Measurements from ENCODE around the gene ZNF37A. TPM values are rescaled to one million over a fixed set of nuclear protein-coding genes. Genes with fewer than 3 reads are reported as not detected.

The ZNF37A gene
- total RNA-seq (2013) = 7.2 TPM
- polyA plus RNA-seq = 1 to 10 TPM in 2 of 3 donors, under 1 TPM in 1; 0.25 to 3.4 (median 1.6) TPM
- polyA minus RNA-seq = 2.6 and 4.9 TPM in 2 replicates
- total RNA-seq = 2.5 to 21.9 (median 17.3) reads per million in 11 experiments

- Histone ChIP-seq H2AFZ (ENCODE audit: insufficient read depth, low read depth, low read length, poor library complexity, severe bottlenecking) (peak within 1 kb of the TSS; percentile 100), H3K27me3 (ENCODE audit: control insufficient read depth in 2 of 2, insufficient read depth in 2 of 2, low read length in 2 of 2) (no peaks in the 10 kb centered on the region), H3K4me2 (replicated peaks; ENCODE audit: extremely low read depth, low read length, poor library complexity, severe bottlenecking) (peak within 1 kb of the TSS; percentile 89), H3K9ac (ENCODE audit: insufficient read depth, low read length, poor library complexity, severe bottlenecking) (peak within 1 kb of the TSS; percentile 86), H3K4me3 (replicated peaks in 1 of 3; ENCODE audit: low read depth in 2 of 3, low read length in 3 of 3) (peak within 1 kb of the TSS; percentile 48 to 90 (median 71)), H3K27ac (ENCODE audit: low read depth in 1 of 2, low read length in 2 of 2) (peak within 1 kb of the TSS; percentile 37 to 87), H3K9me3 (replicated peaks in 1 of 2; ENCODE audit: control insufficient read depth in 1 of 2, insufficient read depth in 1 of 2, low read length in 2 of 2) (peaks cover 0 to under 1% of the 10 kb centered on the region in 2 donors), H3K79me2 (ENCODE audit: insufficient read depth, low read length) (peaks cover 6% of the 10 kb centered on the region), H3K36me3 (replicated peaks in 1 of 2; ENCODE audit: control insufficient read depth in 1 of 2, insufficient read depth in 2 of 2, low read length in 2 of 2) (peaks cover 12 to 38% of the 10 kb centered on the region in 2 donors), H4K20me1 (ENCODE audit: insufficient read depth, low read length) (no peaks in the 10 kb centered on the region), H3K4me1 (ENCODE audit: control insufficient read depth in 1 of 2, insufficient read depth in 2 of 2, low read length in 2 of 2) (peaks cover 13 to 21% of the 10 kb centered on the region in 2 donors)
- TF ChIP-seq CTCF (IDR thresholded peaks at IDR 0.05) = no peak
- Mint-ChIP-seq H3K36me3 (peaks cover 32 to 38% of the 10 kb centered on the region in 2 donors), H3K27me3 (ENCODE audit: low read depth in 3 of 3) (peaks cover 0 to 2% (median 0%) of the 10 kb centered on the region in 3 donors), H3K9me3 (peaks cover 0 to 4% (median 2%) of the 10 kb centered on the region in 7 donors), H3K4me3 (peak within 1 kb of the TSS; percentile 88 to 92), H3K27ac (peak within 1 kb of the TSS; percentile 67 to 94 (median 88)), H3K4me1 (peaks cover 16% of the 10 kb centered on the region)
- WGBS (ENCODE audit: insufficient coverage) = 0% methylated on average over 41 of the region's 59 CpGs
- intact Hi-C loops (cut with micrococcal nuclease) = loop anchor here (1.0 to 10.0 kb wide), 4 partner anchors 80 to 237 kb away; partner anchors contain the start of genes ZNF248 (in 2 of the 2), ZNF33A (in 2 of the 2) and ZNF25 (in 1 of the 2)
- DNase-seq = peak; percentile 87 to 92 (median 90)
Measured at GRCh38 chr10:38094158-38094926, at the start of gene ZNF37A. TSS of gene ZNF37A (plus strand) at chr10:38094337. CDS start at chr10:38096618, 2,281 bp downstream.

- no peak overlapping the region for H2AFZ ChIP-seq (ENCODE audit: insufficient read depth, low read depth, low read length, poor library complexity, severe bottlenecking)
- no peaks in the 10 kb centered on the region for H3K4me1 ChIP-seq (ENCODE audit: control insufficient read depth in 1 of 2, insufficient read depth in 2 of 2, low read length in 2 of 2)
- WGBS (ENCODE audit: insufficient coverage) = no CpG with 5 or more reads among the region's 2 CpGs
- Mint-ChIP-seq H3K9me3 (peaks cover 4 to 35% (median 12%) of the 10 kb centered on the region in 7 donors), H3K27ac (no peak overlapping the region), H3K4me1 (no peaks in the 10 kb centered on the region), H3K27me3 (ENCODE audit: low read depth in 3 of 3) (peaks cover 0 to 2% (median 0%) of the 10 kb centered on the region in 3 donors), H3K4me3 (no peak overlapping the region), H3K36me3 (peaks cover 60 to 75% of the 10 kb centered on the region in 2 donors)
- H3K9me3 ChIP-seq (replicated peaks in 1 of 2; ENCODE audit: control insufficient read depth in 1 of 2, insufficient read depth in 1 of 2, low read length in 2 of 2) = peaks cover under 1 to 7% of the 10 kb centered on the region in 2 donors
- H3K4me2 ChIP-seq (replicated peaks; ENCODE audit: extremely low read depth, low read length, poor library complexity, severe bottlenecking) = no peak overlapping the region
- peaks cover 33 to 72% of the 10 kb centered on the region in 2 donors for H3K36me3 ChIP-seq (replicated peaks in 1 of 2; ENCODE audit: control insufficient read depth in 1 of 2, insufficient read depth in 2 of 2, low read length in 2 of 2)
- no peak overlapping the region for H3K27ac ChIP-seq (ENCODE audit: low read depth in 1 of 2, low read length in 2 of 2)
- H3K79me2 ChIP-seq (ENCODE audit: insufficient read depth, low read length) = no peaks in the 10 kb centered on the region
- no peak for TF ChIP-seq CTCF (IDR thresholded peaks at IDR 0.05)
- H3K27me3 ChIP-seq (ENCODE audit: control insufficient read depth in 2 of 2, insufficient read depth in 2 of 2, low read length in 2 of 2) = no peaks in the 10 kb centered on the region
- H3K4me3 ChIP-seq (replicated peaks in 1 of 3; ENCODE audit: low read depth in 2 of 3, low read length in 3 of 3) = no peak overlapping the region
- H4K20me1 ChIP-seq (ENCODE audit: insufficient read depth, low read length) = no peaks in the 10 kb centered on the region
- no peak overlapping the region for H3K9ac ChIP-seq (ENCODE audit: insufficient read depth, low read length, poor library complexity, severe bottlenecking)
- intact Hi-C loops (cut with micrococcal nuclease) = no loop called here
- no peak for DNase-seq
Measured at GRCh38 chr10:38045129-38045528, 49.0 kb upstream of the ZNF37A start.
